Stimulated activated CD8-positive, alpha-beta memory T cell treated with anti-CD3 and anti-CD28 coated beads, Interleukin-7, amount 100 ng/mL, for 4 hours (primary cell): Measurements from ENCODE around the gene DNM3.
"Not testable (repeated sequence)": the region's sequence is repeated elsewhere in the genome, so short reads cannot be mapped to it uniquely, and the experiment has no call there.

Source experiments
- DNase-seq, 2 donors: peaks; one replicate each; pipeline ENCODE4 v3.0.0-alpha.2; 2020; ENCODE audit warnings: low read depth in 2 of 2

DNM3 gene

DNA sequence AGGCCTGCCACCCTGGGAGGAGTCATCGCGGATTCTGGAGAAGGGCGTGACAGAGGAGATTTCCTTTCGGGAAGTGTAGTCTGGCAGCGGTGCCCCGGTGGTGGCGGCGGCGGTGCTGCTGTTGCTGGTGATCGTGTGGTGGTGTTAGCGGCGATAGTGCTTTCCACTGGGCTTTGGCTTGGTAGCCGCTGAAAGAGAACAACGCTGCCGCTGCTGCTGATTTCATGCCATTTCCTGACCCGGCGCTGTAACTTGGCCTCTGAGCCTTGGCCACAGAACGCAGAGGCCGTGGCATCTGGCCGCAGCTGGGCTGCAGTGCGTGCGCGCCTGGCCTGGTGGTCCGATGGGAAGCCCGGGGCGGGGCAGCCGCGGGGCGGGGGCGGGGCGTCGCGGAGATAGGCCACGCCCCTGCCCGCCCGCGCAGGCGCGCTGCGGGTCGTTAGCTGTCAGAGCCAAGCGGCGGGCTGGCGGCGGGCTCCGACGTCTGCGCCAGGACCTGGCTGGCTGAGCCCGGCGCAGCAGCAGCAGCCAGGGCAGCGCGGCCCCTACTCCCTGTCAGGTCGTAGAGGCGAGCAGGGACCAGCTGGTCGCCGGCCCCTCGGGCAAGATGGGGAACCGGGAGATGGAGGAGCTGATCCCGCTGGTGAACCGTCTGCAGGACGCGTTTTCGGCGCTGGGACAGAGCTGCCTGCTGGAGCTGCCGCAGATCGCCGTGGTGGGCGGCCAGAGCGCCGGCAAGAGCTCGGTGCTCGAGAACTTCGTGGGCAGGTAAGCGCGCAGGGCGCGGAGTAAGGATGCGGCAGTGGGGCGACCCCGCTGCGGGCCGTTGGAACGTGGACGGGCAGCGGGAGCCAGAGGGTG lies at the start of gene DNM3:
TSS of gene DNM3 (plus strand) at position 449 of the 861 bp plus-strand sequence. CDS start at position 608, 159 bp downstream.
- peak; percentile 44 to 73 for DNase-seq

- DNase-seq, result no peak
These were observed 48.5 kb upstream of the DNM3 start for GRCh38 chr1:171792656-171793369.

DNA sequence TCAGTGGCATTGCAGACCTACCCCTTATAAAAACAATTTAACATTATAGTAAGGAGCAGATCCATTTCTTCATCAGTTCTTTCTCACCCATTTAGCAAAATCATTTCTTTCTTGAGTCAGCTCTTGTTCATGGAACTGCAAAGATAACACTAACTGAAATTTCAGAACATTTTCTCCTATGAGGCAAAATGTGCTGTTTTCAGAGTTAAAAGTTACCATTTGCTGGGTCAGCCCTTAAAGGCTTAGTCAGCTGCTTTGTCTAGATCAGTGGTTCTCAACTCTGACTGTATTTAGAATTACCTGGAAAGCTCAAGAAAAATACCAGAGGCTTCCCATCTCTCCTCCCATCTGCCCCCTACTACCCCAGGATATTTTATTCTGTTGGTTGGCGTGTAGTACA lies 47.7 kb upstream of the DNM3 start:
- no peak for DNase-seq

DNA sequence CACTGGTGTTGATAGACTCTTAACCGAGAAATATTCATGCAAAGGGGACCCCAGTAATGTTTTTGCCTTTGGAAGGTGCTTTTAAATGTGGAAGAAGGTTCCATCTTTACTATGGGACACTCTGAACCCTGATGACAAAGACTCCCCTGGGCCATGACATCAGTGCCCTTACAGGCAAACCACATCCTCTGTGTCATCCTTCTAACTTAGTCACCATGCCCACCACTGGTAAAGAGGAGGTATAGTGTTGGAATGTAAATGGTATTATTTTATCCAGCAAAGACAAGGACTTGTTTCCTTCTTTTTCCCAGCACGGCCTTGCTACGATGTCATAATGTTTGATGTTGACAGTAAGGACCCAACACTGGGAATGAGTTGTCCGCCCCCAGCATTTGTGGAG lies 47.2 kb upstream of the DNM3 start:
- peak; percentile 45 to 50 for DNase-seq

GRCh38 chr1:171796592-171796991 lies 44.7 kb upstream of the DNM3 start:
- DNase-seq, result no peak

DNA sequence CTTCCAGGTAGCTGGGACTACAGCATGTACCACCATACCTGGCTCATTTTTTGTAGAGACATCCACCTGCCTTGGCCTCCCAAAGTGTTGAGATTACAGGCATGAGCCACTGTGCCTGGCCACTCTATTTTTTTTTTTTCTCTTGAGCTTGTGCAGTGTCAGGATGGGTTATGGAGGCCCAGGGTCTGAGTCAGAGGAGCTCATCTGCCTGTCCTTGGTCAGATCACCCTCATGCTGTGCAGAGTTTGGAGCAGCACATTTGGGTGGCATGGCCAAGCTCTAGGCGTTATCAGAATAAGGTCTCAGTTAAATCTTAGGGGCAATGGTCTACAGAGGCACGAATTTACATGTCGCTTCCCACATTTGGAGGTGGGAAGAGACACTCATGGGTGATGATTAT lies 43.0 kb upstream of the DNM3 start:
- no peak for DNase-seq

- DNase-seq, result no peak
These were observed 42.5 kb upstream of the DNM3 start for GRCh38 chr1:171798765-171799164.

DNA sequence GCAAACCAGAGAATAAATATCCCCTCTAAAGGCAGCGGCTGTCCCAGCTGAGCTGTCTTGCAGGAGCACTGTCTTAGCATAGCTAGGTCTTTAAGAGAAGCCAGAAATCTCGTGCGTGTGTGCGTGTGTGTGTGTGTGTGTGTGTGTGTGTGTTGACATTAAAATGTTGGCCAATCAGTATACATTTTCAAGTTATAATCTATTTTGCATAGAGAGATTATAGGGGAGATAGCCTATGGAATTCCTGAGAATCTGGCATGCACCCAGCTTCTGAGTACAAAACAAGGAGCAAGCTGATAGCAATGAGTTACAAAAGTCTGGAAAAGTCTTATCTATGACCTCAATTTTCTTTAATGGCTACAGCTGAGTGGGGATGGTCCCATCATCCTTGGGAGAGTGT lies 42.1 kb upstream of the DNM3 start:
- DNase-seq, result no peak

DNA sequence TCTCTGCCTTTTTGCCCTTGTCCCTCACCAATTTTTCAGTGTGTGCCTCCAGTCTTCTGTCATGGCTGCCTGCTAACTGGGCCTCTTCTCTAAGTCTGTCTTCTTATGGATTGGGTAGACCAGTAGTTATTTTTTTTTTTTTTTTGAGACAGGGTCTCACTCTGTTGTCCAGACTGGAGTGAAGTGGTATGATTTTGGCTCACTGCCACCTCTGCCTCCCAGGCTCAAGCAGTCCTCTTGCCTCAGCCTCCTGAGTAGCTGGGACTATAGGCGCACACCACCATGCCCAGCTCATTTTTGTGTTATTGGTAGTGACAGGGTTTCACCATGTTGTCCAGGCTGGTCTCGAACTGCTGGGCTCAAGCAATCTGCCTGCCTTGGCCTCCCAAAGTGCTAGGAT lies 41.6 kb upstream of the DNM3 start:
- DNase-seq, result not testable (repeated sequence)

DNA sequence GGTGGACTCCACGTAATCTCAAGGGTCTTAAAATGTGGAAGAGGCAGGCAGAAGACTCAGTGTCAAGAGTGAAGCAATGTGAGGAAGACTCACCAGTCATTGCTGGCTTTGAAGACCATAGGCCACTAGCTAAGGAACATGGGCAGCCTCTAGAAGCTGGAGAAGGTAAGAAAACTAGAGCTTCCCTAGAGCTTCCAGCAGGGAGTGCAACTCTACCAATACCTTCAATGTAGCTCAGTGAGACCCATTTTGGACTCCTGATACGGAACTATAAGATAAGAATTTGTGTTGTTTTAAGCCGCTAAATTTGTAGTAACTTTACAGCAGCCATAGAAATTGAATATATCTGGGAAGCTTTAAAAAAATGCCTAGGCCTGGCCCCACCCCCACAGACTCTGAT lies 41.0 kb upstream of the DNM3 start:
- no peak for DNase-seq

DNA sequence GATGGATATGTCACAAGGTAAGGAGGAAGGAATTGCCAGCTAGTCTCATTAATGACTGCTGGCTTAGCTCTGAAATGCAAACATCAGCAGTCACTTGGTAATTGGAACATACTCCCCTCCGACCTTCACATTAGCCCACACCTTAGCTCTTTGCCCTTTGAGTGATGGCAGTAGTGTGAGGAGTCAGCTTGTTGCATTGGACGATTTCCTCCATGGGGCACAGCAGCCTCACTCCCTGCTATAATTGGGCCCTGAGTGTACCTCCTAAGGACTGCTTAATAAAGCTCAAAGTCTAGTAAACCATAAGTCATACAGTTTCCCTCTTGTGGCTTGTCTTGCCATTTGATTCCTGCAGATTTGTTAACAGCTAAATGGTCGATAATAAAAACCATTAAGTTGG lies 40.4 kb upstream of the DNM3 start:
- DNase-seq, result no peak

DNA sequence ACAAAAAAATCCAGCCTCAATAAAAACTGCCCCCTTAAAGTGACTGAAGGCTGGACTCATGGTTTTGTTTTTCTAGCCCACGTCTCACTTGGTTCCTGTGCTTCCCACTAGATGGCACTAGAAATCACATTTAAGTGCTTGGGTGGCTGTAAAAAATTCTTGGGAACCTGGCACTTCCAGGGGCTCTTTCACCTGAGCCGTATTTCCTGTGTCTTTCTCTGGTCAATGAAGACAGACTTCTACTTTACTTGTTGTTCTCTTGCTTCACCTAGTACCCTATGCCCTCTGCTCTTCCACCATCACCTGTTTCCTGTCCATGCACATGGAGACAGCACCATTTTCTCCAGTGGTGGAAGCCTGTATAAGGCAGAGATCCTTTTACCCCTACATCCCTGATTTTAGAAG lies 39.8 kb upstream of the DNM3 start:
- DNase-seq, result no peak

DNA sequence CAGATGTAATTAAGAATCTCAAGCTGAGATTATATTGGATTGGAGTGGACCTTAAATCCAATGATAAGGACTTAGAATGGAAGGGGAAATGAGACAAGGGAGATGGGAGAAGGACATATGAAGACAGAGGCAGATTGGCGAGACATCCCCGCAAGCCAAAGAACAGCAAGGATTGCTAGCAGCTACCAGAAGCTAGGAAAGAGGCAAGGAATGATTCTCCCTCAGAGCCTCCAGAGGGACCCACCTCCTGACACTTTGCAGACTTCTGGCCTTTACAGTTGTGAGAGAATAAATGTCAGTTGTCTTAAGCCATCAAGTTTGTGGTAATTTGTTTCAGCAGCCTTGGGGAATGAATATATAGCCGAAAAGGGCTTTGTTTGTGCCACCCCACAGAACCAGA lies 39.1 kb upstream of the DNM3 start:
- no peak for DNase-seq

- no peak for DNase-seq
These were observed 38.3 kb upstream of the DNM3 start for GRCh38 chr1:171803045-171803444.

DNA sequence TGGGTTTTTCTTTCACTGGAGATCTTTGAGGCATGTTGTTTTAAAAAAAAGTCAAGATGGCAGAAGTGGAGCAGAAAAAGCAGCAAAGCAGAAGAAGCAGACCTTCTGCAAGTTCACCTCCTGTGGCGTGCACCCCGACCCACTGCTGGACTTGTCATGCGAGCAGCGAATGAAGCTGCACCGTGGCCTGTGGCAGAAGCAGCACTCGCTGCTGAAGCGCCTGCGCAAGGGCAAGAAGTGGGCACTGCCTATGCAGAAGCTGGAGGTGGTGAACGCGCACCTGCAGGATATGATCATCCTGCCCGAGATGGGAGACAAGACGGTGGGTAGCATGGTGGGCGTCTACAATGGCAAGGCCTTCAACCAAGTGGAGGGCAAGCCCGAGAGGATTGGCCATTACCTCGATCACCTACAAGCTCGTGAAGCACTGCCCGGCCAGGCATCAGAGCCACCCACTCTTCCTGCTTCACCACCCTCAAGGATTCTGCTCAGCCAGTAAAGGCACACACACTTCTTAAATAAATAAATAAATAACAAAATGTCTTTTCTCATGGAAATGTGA lies 37.8 kb upstream of the DNM3 start:
- DNase-seq, result no peak

DNA sequence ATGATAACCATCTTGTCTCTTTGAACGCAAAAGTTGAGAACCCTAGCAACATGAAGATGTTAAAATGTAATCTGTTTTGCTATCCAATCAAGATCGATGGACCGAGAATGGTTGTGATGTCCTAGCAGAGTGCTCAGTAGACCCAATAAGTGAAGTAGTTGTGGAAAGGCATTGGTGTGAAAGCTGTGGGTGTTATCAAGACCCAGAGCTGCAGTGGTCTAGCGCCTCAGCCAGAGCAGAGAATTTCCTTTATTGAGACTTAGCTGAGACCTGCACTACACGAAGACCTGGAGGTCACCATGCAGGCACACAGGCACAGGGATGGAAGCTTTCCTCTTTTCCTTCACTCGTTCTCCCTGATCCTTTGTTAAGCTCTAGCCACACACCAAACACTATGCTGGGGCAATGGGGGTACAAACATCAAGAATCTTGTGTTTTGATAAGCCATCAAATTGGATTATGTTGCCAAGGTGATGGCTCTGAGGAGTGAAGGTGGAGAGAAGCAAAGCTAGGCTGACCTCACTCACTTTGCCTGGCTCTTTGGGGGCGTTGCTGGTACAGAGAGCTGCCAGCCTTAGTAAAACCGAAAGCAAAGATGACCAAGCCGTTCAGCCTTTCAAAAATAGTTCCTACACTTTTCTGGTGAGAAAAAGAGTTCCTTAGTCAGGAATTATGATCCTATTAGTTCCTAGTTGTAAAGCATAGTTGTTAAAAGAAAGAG lies 35.7 kb upstream of the DNM3 start:
- DNase-seq, result no peak

GRCh38 chr1:171807556-171807955 lies 33.7 kb upstream of the DNM3 start:
- DNase-seq, result no peak

DNA sequence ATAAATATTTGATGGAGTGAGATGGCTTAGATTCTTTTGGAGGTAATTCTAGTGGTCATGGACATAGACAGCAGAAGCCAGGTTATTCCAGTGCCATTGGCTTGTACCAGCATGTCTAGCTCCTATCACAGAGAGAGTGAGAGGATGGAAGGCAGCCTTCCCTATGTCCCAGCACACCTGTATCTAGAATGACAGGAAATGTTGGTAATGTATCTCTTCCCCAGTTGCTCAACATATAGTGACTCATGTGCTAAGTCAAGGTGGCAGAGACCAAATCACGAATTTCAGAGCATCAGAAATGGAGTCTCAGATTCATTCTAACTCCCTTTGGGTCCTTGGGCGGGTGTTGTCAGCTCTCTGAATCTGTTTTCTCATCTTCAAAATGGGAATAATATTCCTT lies 31.5 kb upstream of the DNM3 start:
- DNase-seq, result no peak

- DNase-seq, result no peak
These were observed 29.6 kb upstream of the DNM3 start for GRCh38 chr1:171811672-171812071.

- DNase-seq, result no peak
These were observed 26.6 kb upstream of the DNM3 start for GRCh38 chr1:171814692-171815091.

GRCh38 chr1:171816300-171816901 lies 24.9 kb upstream of the DNM3 start:
- DNase-seq, result no peak
